Panc1 (cell line): ENCODE data around the gene POLRMT.

ENCODE experiments used
- CTCF ChIP-seq: fragments of 450-650 bp; IDR thresholded peaks from 2 replicates; pipeline ENCODE4 v1.5.1; 2017; ENCODE audit warnings: mild to moderate bottlenecking
- POLR2AphosphoS5 ChIP-seq: IDR thresholded peaks from 2 replicates; pipeline ENCODE4 v1.6.1; 2012; ENCODE audit warnings: mild to moderate bottlenecking, low read depth, low read length, moderate library complexity
- REST ChIP-seq, 2 experiments: IDR thresholded peaks; 2 replicates each; pipeline ENCODE4 v1.6.1; 2011 to 2012; ENCODE audit warnings: low read depth in 2 of 2, control low read depth in 1 of 2, low read length in 1 of 2, mild to moderate bottlenecking in 1 of 2, moderate library complexity in 1 of 2; ENCODE audit not compliant: insufficient read depth in 1 of 2
- SIN3A ChIP-seq: IDR thresholded peaks from 2 replicates; pipeline ENCODE4 v1.6.1; 2012; ENCODE audit warnings: low read depth, mild to moderate bottlenecking, low read length, moderate library complexity, borderline replicate concordance; ENCODE audit not compliant: insufficient read depth
- TCF7L2 ChIP-seq: IDR thresholded peaks from 2 replicates; pipeline ENCODE4 v1.6.1; 2011; ENCODE audit warnings: mild to moderate bottlenecking, low read depth, low read length, inconsistent platforms

- TF ChIP-seq POLR2AphosphoS5 (no peak), CTCF (no peak), TCF7L2 (no peak), REST (IDR thresholded peaks at IDR 0.05; ENCODE audit: insufficient read depth in 1 of 2, low read depth in 2 of 2, low read length in 1 of 2) (no peak), SIN3A (no peak)
These were observed 42.6 kb downstream of the POLRMT start for GRCh38 chr19:590750-591098.
